AG04450 (cell line): Measurements from ENCODE around the gene TNFAIP8L1. TPM values are rescaled to one million over a fixed set of nuclear protein-coding genes. Genes with fewer than 3 reads are reported as not detected.
A peak's percentile ranks its signal among the peaks of the same experiment; 100 is the strongest.

Source experiments
- CTCF ChIA-PET: fragments of 300-600, 350-600 bp; formaldehyde crosslinking; extraction: SDS; loops from one replicate; lab custom pipeline; 2022; ENCODE audit warnings: antibody characterized with exemption, inconsistent platforms; lab: Charles Lee
- POLR2A ChIA-PET: fragments of 350-600 bp; formaldehyde crosslinking; extraction: SDS; loops from one replicate; lab custom pipeline; 2021; ENCODE audit warnings: antibody characterized with exemption, inconsistent platforms; lab: Yijun Ruan, JAX
- DNase-seq: peaks from one replicate; pipeline ENCODE4 v3.0.0-alpha.2; 2011; ENCODE audit warnings: low read depth, low spot score
- H3K27ac ChIP-seq: one replicate; pipeline ENCODE4 v1.5.1; 2012; ENCODE audit warnings: low read depth, low read length, control low read depth
- H3K27me3 ChIP-seq: one replicate; pipeline ENCODE4 v1.6.0; 2012; ENCODE audit warnings: low read length; ENCODE audit not compliant: control insufficient read depth, insufficient read depth
- H3K4me3 ChIP-seq: 2 replicates; pipeline ENCODE4 v1.5.1; 2011; ENCODE audit warnings: mild to moderate bottlenecking, low read depth, low read length, control low read depth
- H3K9me3 ChIP-seq: 2 replicates; pipeline ENCODE4 v1.5.1; 2012; ENCODE audit warnings: low read length; ENCODE audit not compliant: control insufficient read depth, insufficient read depth
- CTCF ChIP-seq: IDR thresholded peaks from 2 replicates; pipeline ENCODE4 v1.5.1; 2011; ENCODE audit warnings: low read depth, low read length, control low read depth, inconsistent platforms
- polyA plus RNA-seq: library from polyadenylated mRNA; depleted of rRNA; stranded (reverse); fragments of >200 nt; gene quantifications from 2 replicates; pipeline ENCODE4 v1.2.3, GENCODE V29; 2011

The TNFAIP8L1 gene
- polyA plus RNA-seq, 1 experiment, result 4.1 TPM

- DNase-seq, result no peak
- CTCF ChIA-PET, result interaction anchor here (0.7 to 1.6 kb wide), 4 partner anchors 21 to 39 kb away, joined by 3 to 7 read pairs (median 4); no protein-coding TSS in a partner anchor
- H3K27ac ChIP-seq, result no peak overlapping the region
- H3K9me3 ChIP-seq, result no peaks in the 10 kb centered on the region
- H3K27me3 ChIP-seq, result peaks cover 19% of the 10 kb centered on the region
- POLR2A ChIA-PET, result interaction anchor here (1.0 kb wide), 1 partner anchor 42 kb away, joined by 3 read pairs; no protein-coding TSS in a partner anchor
- H3K4me3 ChIP-seq, result 0 out of 2 replicates have a peak overlapping the region, but pooled peaks have one; percentile 13
- no peak for TF ChIP-seq CTCF
These were observed 41.9 kb upstream of the TNFAIP8L1 start for GRCh38 chr19:4597278-4597974.

GRCh38 chr19:4597975-4598671, 41.2 kb upstream of the TNFAIP8L1 start:
- peaks cover 19% of the 10 kb centered on the region for H3K27me3 ChIP-seq
- no peak for TF ChIP-seq CTCF
- 0 out of 2 replicates have a peak overlapping the region, but pooled peaks have one; percentile 13 for H3K4me3 ChIP-seq
- no peak overlapping the region for H3K27ac ChIP-seq
- DNase-seq, result no peak
- CTCF ChIA-PET, result interaction anchor here (1.2 to 1.6 kb wide), 2 partner anchors 35 to 38 kb away, joined by 5 to 7 read pairs; no protein-coding TSS in a partner anchor
- H3K9me3 ChIP-seq, result no peaks in the 10 kb centered on the region
- POLR2A ChIA-PET, result interaction anchor here (1.0 kb wide), 1 partner anchor 42 kb away, joined by 3 read pairs; no protein-coding TSS in a partner anchor

GRCh38 chr19:4598712-4599111, 40.6 kb upstream of the TNFAIP8L1 start:
- no peaks in the 10 kb centered on the region for H3K9me3 ChIP-seq
- DNase-seq, result no peak
- TF ChIP-seq CTCF, result no peak
- POLR2A ChIA-PET, result no interaction called here
- H3K4me3 ChIP-seq, result no peak overlapping the region
- CTCF ChIA-PET, result no interaction called here
- no peak overlapping the region for H3K27ac ChIP-seq
- H3K27me3 ChIP-seq, result peaks cover 22% of the 10 kb centered on the region

- CTCF ChIA-PET, result no interaction called here
- peaks cover 27% of the 10 kb centered on the region for H3K27me3 ChIP-seq
These were observed 39.2 kb upstream of the TNFAIP8L1 start for GRCh38 chr19:4600082-4600481.

More at GRCh38 chr19:4600082-4600481, 39.2 kb upstream of the TNFAIP8L1 start:
- POLR2A ChIA-PET, result no interaction called here
- H3K4me3 ChIP-seq, result no peak overlapping the region
- H3K9me3 ChIP-seq, result no peaks in the 10 kb centered on the region
- no peak for DNase-seq
- TF ChIP-seq CTCF, result no peak
- H3K27ac ChIP-seq, result no peak overlapping the region
